A172 (cell line): Measurements from ENCODE around the gene PRR5L. TPM values are rescaled to one million over a fixed set of nuclear protein-coding genes. Genes with fewer than 3 reads are reported as not detected.
A peak's percentile ranks its signal among the peaks of the same experiment; 100 is the strongest.
"Not testable (repeated sequence)": the region's sequence is repeated elsewhere in the genome, so short reads cannot be mapped to it uniquely, and the experiment has no call there.

Experiments
- DNase-seq: peaks from one replicate; pipeline ENCODE4 v3.0.0-alpha.2; 2015; ENCODE audit warnings: low spot score
- total RNA-seq: library from RNA; depleted of rRNA; stranded (reverse); fragments of >200 nt; shearing (Covaris generic); gene quantifications from 2 replicates; pipeline ENCODE4 v1.2.3, GENCODE V29; 2014

Gene PRR5L
- total RNA-seq, 1 experiment from 2014 or later: 2.5 TPM

GRCh38 chr11:36280531-36280930 lies 15.6 kb upstream of the PRR5L start:
- DNase-seq: no peak

DNA sequence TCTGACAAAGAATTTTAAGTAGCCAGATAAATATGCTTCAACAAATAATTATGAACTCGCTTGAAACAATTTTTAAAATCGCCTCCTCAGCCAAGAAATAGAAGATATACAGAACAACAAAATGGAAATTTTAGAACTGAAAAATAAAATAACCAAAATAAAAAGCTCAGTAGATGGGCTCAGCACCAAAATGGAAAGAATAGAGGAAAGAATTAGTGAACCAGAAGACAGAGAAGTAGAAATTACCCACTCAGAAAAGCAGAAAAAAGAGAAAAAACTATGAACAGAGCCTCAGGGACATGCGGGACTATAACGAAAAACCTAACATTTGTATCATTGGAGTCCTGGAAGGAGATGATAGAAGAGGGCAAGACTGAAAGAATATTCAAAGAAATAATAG lies 14.2 kb upstream of the PRR5L start:
- DNase-seq: no peak

DNA sequence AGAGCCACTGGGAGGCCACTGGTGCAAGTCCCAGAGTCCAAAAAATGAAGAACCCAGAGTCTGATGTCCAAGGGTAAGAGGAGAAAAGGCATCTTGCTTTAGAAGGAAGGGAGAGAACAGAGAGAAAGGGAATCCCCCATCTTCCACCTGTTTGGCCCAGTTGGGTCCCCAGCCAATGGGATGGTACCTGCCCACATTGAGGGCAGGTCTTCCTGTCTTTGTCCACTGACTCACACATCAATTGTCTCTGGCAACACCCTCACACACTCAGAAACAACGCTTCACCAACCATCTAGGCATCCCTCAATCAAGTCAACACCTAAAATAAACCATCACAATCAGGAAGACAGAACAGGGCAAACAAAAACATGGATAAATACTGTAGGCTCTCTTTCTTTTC lies 13.2 kb upstream of the PRR5L start:
- no peak for DNase-seq

DNA sequence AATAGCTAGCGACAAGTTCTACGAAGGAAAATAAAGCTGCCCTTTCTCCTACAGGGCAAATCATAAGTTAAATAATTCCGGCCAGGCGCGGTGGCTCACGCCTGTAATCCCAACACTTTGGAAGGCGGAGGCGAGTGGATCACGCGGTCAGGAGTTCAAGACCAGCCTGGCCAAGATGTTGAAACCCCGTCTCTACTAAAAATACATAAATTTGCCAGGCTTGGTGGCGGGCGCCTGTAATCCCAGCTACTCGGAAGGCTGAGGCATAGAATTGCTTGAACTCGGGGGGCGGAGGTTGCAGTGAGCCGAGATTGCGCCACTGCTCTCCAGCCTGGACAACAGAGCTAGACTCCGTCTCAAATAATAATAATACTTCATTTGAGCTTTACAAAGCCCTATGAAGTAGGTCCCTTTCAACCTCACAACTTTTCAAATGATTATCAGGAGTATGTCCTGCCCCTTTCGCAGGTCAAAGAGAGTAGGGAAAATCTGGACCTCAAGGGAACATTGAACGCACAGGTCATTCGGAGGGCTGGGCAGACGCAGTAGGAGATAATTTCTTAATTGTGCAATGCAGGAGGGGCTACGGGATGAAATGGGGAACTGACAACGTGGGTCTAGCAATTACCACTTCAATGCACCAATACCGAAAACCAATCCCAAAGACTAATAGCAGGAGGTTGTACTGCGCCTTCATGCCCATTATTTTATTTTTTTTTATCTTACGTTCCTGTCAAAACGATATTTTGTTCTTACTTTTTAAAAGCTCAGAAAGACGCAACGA lies 7.5 kb upstream of the PRR5L start:
- no peak for DNase-seq

- DNase-seq: peak; percentile 92
Measured at GRCh38 chr11:36289226-36289852, 6.7 kb upstream of the PRR5L start, which contains the start of gene COMMD9. TSS of gene COMMD9 (minus strand) at chr11:36289424. CDS start at chr11:36289412, 12 bp downstream.

GRCh38 chr11:36292311-36292722 lies 3.8 kb upstream of the PRR5L start:
- peak; percentile 33 for DNase-seq

DNA sequence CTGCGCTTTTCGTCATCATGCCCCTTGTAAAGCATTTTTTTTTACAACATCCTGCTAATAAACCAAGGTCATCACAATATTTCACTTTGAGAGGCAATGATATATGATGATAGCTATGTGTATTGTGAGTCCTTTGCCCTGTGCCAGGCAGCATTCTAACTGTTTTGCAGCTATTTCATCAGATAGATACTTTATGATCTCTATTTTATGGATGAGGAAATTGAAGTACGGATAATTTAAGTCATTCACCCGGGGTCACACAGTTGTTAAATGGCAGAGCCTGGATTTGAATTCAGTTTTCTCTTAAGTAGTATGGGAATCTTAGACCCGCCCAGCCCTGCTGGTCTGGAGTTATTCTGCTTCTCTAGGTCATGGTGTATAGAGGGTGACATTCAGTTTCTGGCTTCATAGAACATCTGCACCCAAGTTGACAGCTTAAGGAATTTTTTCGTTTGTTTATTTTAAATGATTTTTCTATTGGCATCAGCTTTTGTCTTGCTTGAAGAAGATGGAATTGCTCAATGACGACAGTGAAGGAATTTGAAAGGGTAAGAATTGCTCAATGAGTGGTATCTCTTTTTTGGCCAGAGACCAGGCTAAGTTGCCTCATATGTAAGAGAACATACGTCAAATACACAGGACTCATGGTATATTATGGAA lies 926 bp downstream of the PRR5L start:
- DNase-seq: no peak

DNA sequence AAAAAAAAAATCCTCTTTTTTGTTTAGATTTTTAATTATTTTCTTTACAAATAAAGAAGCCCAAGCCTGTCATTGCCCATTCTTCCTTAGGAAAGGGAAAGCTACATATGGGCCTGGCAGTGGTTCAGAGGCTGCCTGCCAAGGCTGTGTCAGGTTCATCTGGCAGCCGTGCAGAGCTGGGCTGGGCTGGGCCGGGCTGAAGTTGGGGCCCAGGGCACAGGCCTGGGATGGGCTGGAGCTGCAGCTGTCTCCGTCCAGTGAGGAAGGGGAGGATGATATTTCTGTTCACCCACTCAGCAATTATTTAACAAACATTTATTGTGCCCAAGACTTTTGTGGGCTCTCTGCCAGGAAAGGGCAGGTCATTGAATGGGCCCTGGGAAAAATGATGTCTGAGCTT lies 4.6 kb downstream of the PRR5L start:
- no peak for DNase-seq

DNA sequence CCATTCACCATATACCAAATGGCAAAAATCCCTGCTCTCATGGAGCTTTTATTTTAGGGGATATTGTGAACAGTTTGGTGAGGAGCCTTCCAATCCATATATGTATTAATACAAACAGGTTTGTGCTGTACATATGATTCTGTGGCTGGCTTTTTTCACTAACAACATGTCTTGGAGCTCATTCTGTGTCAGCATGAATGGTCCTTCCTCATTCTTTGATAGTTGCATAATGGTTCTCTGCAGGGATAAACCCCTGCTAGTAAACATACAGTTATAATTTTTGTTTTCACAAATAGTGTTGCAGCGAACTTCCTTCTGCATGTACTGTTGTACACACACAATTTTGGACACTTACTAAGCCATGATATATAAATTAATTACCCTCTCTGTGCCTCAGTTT lies 8.3 kb downstream of the PRR5L start:
- no peak for DNase-seq

DNA sequence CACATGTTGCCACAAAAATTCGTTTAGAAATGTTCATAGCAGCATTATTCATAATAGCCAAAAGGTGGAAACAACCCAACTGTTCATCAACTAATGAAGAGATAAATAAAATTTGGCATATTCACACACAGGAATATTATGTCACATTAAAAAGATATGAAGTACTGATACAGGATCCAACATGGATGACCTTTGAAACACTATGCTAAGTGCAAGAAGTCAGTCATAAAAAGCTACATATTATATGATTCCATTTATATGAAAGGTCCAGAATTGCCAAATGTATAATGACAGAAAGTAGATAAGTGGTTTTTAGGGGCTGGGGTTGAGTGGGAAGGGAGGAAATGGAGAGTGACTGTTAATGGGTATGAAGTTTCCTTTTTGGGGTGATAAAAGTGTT lies 9.0 kb downstream of the PRR5L start:
- DNase-seq: no peak

DNA sequence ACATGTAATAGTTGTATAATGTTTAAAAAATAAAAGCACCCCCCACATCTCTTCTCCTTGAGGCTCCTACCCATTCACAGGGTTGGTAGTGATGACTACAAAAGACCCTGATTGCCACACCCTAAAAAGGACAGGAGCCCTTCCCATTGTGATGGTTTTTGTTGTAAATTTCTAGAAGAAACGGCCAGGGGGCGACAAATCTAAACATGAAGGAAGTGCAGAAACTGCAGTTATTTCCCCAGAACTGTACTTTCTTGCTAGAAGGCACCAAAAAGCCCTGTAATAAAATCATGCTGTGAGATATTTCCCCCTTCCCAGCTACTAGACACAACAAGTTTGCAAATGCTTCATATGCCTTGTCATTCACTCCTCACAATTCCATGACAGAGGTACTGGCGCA lies 10.8 kb downstream of the PRR5L start:
- DNase-seq: peak; percentile 60

- DNase-seq: no peak
Measured at GRCh38 chr11:36308577-36308976, 12.5 kb downstream of the PRR5L start.

- DNase-seq: no peak
Measured at GRCh38 chr11:36309779-36310178, 13.7 kb downstream of the PRR5L start.

DNA sequence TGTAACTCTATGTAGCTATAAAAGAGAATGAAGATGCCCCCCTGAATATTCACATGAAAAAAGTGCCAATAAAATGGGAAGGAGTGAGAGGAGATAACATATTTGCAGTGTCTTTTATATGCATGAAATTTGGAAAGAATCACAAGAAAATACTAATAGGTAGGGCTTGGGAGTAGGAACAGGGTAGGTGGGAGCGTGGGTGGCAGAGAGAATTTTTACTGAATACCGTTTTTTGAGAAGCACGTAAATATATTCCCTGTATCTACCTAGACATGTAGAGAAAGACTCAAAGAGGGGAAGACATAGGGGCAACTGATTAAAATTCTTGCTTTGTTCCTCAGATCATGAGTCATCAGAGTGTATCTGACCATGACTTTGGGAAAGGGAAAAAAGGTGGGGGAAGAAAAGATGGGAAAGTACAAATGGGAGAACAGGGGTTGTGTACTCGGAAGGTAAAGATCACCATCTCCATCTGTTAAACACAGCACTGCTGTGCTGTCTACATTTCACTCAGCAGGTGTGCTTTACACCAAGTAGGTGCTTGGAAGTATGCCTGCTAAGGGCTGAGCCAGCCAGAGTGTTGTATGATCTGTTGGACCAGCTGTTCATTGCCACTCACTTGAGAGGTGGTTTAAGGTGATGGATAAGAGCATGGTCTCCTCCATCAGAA lies 16.0 kb downstream of the PRR5L start:
- peak; percentile 37 for DNase-seq

DNA sequence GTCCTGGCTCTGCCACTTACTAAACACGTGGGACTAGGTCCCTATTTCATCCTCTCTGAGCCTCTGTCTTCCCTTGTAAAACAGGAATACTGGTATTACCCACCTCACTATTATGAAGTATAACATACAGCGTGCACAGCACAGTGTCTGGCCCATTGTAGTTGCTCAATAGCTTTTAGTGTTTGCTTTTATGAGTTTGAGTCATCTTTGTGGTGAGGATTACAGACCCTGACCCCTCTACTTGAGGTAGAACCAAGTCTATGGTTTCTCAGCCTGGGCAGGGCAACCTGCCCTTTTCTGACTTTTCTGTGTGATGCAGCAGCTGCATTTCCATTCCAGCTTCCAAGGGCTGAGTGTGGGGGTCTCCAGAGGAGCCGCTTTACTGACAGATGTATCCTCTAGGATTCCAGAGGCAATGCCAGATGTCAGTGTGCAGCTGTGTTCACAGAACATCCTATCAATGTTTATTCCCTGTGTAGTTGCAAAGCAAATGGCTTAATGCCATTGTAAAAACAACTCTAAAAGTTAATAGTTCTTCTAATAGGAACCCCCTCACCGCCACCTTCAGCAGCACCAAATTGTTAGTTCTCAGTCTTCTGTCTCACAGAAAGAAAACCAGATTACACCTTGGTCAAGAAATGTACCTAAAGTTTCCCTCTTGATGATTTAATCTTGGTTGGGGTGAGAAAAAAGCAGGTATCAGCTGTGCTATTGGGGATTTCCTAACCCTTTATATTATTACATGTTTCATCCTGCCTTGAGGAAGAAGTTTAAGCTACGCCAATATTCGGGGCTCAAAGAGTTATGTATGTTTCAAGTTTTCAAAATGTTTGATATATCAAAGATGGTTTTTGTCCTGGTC lies 16.8 kb downstream of the PRR5L start:
- DNase-seq: peak; percentile 48

GRCh38 chr11:36313750-36314433 lies 17.8 kb downstream of the PRR5L start:
- no peak for DNase-seq

DNA sequence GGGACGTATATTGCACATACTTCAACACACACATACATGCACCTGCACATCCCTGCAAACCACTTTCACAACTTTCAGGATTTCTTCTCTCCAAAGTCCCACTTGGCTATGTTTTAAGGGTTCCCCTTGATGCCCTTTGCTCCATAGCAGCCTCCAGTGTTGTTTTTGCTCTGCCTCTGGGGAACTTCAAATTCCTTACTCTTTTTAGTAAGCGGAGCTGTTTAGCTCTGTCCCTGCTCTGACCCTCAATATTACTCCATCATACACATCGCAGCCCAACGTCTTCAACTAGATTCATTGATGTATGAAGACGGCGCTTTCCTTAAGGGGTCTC lies 18.3 kb downstream of the PRR5L start:
- no peak for DNase-seq

GRCh38 chr11:36316049-36316448 lies 20.0 kb downstream of the PRR5L start:
- DNase-seq: no peak

DNA sequence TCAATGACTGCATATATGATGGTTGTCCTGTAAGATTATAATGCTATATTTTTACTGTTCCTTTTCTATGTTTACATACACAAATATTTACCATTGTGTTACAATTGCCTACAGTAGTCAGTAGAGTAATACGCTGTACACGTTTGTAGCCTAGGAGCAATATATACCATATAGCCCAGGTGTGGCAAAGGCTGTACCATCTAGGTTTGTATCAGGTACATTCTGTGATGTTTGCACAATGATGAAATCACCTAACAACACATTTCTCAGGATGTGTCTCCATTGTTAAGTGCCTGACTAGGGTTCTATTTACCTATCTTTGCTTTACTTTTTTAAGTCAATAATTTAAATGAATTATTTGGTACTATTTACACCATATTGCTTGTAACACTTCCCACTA lies 21.9 kb downstream of the PRR5L start:
- no peak for DNase-seq

DNA sequence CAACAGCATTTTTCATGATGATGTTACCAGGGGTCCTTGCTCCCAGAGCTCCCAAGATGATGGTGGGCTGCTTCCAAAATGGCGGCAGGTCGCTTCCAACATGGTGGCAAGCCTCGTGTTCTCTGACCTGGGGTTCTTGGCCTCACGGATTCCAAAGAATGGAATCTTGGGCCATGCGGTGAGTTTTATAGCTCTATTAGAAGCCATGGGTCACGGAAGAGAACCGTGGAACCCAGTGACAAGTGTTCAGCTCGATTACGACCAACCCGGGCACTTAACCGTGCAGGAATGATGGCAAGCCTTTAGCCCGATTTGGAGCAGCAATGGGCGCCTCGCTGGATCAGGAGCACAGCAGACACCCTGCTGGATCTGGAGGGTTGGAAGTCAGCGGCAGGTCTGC lies 28.9 kb downstream of the PRR5L start:
- DNase-seq: not testable (repeated sequence)

- DNase-seq: not testable (repeated sequence)
Measured at GRCh38 chr11:36325403-36325802, 29.3 kb downstream of the PRR5L start.
